Activated B cell treated with CpG ODN at 0.5 μM for 24 hours (primary cell): ENCODE measurements around the gene RNASE8. TPM values are rescaled to one million over a fixed set of nuclear protein-coding genes. Genes with fewer than 3 reads are reported as not detected.

Experiments used
- ATAC-seq: fragments of 200-7000 bp; cut with Tn5 transposase; one replicate; pipeline ENCODE4 v1.10.0; 2021; ENCODE audit warnings: low read depth, mild to moderate bottlenecking, moderate library complexity
- CTCF ChIA-PET: fragments of 350-600 bp; sonication (Branson Sonifier 250); formaldehyde crosslinking; loops from one replicate; lab custom pipeline; 2021; ENCODE audit warnings: antibody characterized with exemption; lab: Charles Lee
- POLR2A ChIA-PET: fragments of 350-600 bp; sonication (Branson Sonifier 250); formaldehyde crosslinking; loops from one replicate; lab custom pipeline; 2021; ENCODE audit warnings: antibody characterized with exemption; lab: Charles Lee
- DNase-seq: peaks from one replicate; pipeline ENCODE4 v3.0.0; 2022
- H3K27ac Mint-ChIP-seq: one replicate; pipeline ENCODE4 v1.8.0; 2020; ENCODE audit warnings: mixed read lengths
- H3K27me3 Mint-ChIP-seq: one replicate; pipeline ENCODE4 v1.8.0; 2021; ENCODE audit warnings: mixed read lengths
- H3K36me3 Mint-ChIP-seq: one replicate; pipeline ENCODE4 v1.8.0; 2021; ENCODE audit warnings: low read depth, mixed read lengths
- H3K4me1 Mint-ChIP-seq: one replicate; pipeline ENCODE4 v1.8.0; 2021; ENCODE audit warnings: mixed read lengths
- H3K4me3 Mint-ChIP-seq: one replicate; pipeline ENCODE4 v1.8.0; 2020; ENCODE audit warnings: mild to moderate bottlenecking, mixed read lengths
- H3K9me3 Mint-ChIP-seq: one replicate; pipeline ENCODE4 v1.8.0; 2020; ENCODE audit warnings: mixed read lengths
- CTCF ChIP-seq: fragments of 200-600 bp; IDR thresholded peaks from one replicate; pipeline ENCODE4 v1.8.0; 2022; ENCODE audit warnings: antibody characterized with exemption, mild to moderate bottlenecking
- intact Hi-C: fragments of 100-400 bp; cut with micrococcal nuclease; formaldehyde crosslinking; loops from one replicate; pipeline ENCODE4 v1.15.1; 2024
- total RNA-seq: library from RNA; stranded (reverse); gene quantifications from 2 replicates; pipeline ENCODE4 v1.2.3, GENCODE V29; 2022

Gene RNASE8
- total RNA-seq, 1 donor from 2014 or later, result not detected

DNA sequence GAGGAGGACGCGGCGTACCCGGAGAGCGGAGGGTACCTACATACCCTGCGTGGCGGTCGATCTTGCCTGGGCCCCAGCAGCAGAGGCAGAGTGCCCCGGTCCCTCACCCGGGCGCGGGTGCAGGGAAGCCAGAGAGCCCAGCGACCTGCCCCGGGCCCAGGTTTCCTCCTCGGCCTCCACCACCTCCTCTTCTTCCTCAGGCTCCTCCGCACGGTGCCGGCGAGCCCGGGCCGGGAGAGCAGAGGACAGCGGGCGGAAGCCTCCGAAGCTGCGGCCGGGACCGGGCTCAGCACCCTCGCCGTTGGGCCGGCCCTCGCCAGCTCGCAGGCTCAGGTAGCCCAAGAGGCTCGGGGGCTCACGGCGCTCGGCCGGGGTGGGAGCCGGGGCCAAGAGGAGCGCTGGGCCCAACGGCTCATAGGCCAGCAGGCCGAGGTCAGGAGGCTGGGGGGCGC is 34.2 kb downstream of the RNASE8 start:
- Mint-ChIP-seq H3K27ac (no peak overlapping the region), H3K4me3 (no peak overlapping the region), H3K36me3 (no peaks in the 10 kb centered on the region), H3K9me3 (no peaks in the 10 kb centered on the region), H3K4me1 (peaks cover 19% of the 10 kb centered on the region), H3K27me3 (no peaks in the 10 kb centered on the region)
- POLR2A ChIA-PET, result interaction anchor here (0.7 to 1.9 kb wide), 5 partner anchors 12 to 77 kb away, joined by 3 to 16 read pairs (median 5); no protein-coding TSS in a partner anchor
- ATAC-seq, result no peak
- CTCF ChIA-PET, result interaction anchor here (0.6 to 7.4 kb wide), 17 partner anchors 8 to 750 kb away, joined by 3 to 142 read pairs (median 3); partner anchors contain the start of genes ARHGEF40, SLC39A2 and TMEM253
- TF ChIP-seq CTCF, result no peak
- intact Hi-C loops, result loop anchor here (1.0 to 2.0 kb wide), 4 partner anchors 12 to 465 kb away; no protein-coding TSS in a partner anchor
- DNase-seq, result no peak

DNA sequence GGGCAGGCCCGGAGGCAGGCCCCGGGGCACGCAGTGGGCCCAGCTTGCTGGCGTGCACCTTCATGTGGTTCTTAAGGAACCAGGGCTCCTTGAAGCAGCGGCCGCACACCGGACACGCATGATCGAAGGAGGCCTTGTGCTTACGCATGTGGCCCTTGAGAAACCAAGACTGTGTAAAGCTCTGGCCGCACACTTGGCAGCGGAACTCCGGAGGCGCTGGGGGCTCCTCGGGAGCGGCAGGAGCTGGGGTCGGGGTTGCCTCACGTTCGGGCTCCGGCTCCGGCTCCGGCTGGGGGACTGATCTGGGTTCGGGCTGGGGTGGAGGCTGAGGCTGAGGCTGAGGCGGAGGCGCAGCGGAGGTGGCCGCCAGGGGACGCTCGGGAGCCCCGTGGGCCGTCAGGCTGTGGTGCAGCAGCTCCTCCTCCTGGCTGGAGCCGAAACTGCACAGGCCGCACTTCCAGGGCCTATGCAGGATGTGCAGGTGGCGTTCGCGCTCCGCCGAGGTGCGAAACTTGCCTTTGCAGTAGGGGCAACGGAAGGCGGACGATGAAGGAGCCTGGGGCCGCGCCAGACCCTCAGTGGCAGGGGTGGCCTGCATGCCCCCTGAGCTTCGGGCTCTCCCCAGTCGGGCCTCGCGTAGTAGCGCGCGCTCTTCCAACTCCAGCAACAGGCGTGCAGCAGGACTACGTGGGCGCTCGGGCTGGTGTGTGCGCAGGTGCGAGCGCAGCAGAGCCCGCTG is 34.8 kb downstream of the RNASE8 start:
- no peaks in the 10 kb centered on the region for H3K27me3 Mint-ChIP-seq
- DNase-seq (peak; percentile 94), ATAC-seq (peak; percentile 99)
- no peak overlapping the region for H3K27ac Mint-ChIP-seq
- peak; percentile 98 for TF ChIP-seq CTCF
- H3K4me1 Mint-ChIP-seq, result peaks cover 18% of the 10 kb centered on the region
- no peaks in the 10 kb centered on the region for H3K36me3 Mint-ChIP-seq
- H3K4me3 Mint-ChIP-seq, result no peak overlapping the region
- intact Hi-C loops, result loop anchor here (1.0 to 2.0 kb wide), 4 partner anchors 12 to 464 kb away; no protein-coding TSS in a partner anchor
- ChIA-PET CTCF (interaction anchor here (0.6 to 7.4 kb wide), 19 partner anchors 8 to 751 kb away, joined by 3 to 142 read pairs (median 3); partner anchors contain the start of genes ARHGEF40, SLC39A2 and TMEM253), POLR2A (interaction anchor here (0.7 to 1.9 kb wide), 5 partner anchors 12 to 78 kb away, joined by 3 to 16 read pairs (median 5); no protein-coding TSS in a partner anchor)
- no peaks in the 10 kb centered on the region for H3K9me3 Mint-ChIP-seq

DNA sequence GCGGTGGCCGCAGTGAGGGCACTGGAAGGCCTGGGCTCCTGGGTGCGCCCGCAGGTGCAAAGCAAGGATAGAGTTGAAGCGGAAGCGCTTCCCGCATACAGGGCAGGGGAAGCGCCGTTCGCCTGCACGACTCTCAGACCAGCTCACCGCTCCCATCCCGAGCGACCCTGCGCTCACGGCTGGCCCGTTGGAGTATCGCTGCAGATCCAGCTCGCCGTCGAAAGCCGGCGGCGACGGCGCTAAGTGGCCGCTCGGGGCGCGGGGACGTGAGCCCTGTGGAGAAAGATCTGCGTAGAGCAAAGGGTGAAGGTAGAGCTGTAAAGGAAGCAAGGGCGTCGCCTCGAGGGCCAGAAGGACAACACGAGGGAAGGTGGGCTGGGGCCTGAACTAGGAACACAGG is 35.4 kb downstream of the RNASE8 start:
- no peaks in the 10 kb centered on the region for H3K9me3 Mint-ChIP-seq
- no peaks in the 10 kb centered on the region for H3K27me3 Mint-ChIP-seq
- no peak overlapping the region for H3K4me3 Mint-ChIP-seq
- POLR2A ChIA-PET, result interaction anchor here (1.2 to 1.9 kb wide), 3 partner anchors 11 to 78 kb away, joined by 5 to 16 read pairs (median 9); no protein-coding TSS in a partner anchor
- TF ChIP-seq CTCF, result no peak
- DNase-seq, result no peak
- no peak for ATAC-seq
- no peaks in the 10 kb centered on the region for H3K36me3 Mint-ChIP-seq
- CTCF ChIA-PET, result interaction anchor here (0.7 to 7.4 kb wide), 14 partner anchors 8 to 122 kb away, joined by 3 to 142 read pairs (median 6); partner anchors contain the start of genes ARHGEF40, SLC39A2 and TMEM253
- no peak overlapping the region for H3K27ac Mint-ChIP-seq
- peaks cover 13% of the 10 kb centered on the region for H3K4me1 Mint-ChIP-seq
- intact Hi-C loops, result loop anchor here (2.0 kb wide), 1 partner anchor 464 kb away; no protein-coding TSS in a partner anchor

DNA sequence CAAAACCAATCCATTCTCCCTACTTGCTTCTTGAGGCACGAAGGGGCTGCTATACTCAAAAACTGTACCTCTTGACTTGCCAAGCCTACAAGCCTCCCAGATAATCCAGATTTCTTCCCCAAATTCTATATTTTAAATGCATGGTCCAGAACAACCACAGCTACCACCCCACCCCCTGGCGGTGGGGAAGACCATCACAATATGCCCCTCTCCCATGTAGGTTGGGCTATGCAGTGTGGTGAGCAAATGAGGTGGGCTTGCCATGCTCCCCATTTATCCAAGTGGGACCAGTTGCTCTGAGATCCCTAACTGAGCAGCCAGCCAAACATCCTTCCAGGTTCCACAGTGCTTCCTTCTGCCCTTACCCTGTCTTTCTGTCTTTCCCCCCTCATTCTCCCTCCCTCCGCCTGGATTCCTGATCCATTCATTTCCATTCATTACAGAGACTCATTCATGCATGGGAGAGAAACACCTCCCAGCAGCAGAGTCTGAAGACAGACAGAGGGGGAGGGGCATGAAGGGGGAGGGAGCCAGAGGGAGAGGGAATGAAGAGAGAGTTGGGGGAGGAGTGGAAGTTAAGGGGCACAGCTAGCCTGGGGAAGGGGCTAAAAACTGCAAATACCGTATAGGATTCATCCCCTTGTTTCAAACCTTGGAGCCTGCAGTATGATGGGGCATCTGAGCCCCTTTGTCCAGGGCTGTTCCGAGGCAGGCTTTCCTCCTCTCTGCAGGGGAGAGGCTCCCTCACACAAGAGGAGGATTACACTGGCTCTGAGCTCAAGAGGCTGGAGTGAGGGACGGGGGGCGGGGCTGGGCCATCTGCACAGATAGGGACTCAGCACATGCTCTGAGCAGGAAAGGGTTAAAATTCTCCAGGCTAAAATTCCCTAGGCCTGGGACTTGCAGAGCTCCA is 36.4 kb downstream of the RNASE8 start:
- POLR2A ChIA-PET, result interaction anchor here (0.6 to 1.9 kb wide), 2 partner anchors 79 to 174 kb away, joined by 3 to 5 read pairs; no protein-coding TSS in a partner anchor
- H3K27me3 Mint-ChIP-seq, result peaks cover 1% of the 10 kb centered on the region
- intact Hi-C loops, result loop anchor here (2.0 kb wide), 1 partner anchor 463 kb away; no protein-coding TSS in a partner anchor

More for the DNA sequence above, 36.4 kb downstream of the RNASE8 start:
- Mint-ChIP-seq H3K27ac (no peak overlapping the region), H3K4me1 (peaks cover 16% of the 10 kb centered on the region), H3K36me3 (no peaks in the 10 kb centered on the region), H3K9me3 (no peaks in the 10 kb centered on the region), H3K4me3 (no peak overlapping the region)
- no peak for TF ChIP-seq CTCF
- ATAC-seq (no peak), DNase-seq (no peak)
- CTCF ChIA-PET, result interaction anchor here (0.9 to 7.4 kb wide), 9 partner anchors 10 to 236 kb away, joined by 3 to 142 read pairs (median 30); partner anchors contain the start of gene ARHGEF40
